Inflammatory macrophage treated with lipopolysaccharide for 1 hour (primary cell): ENCODE results near the gene MTA1.
A peak's percentile ranks its signal among the peaks of the same experiment; 100 is the strongest.

Source experiments
- DNase-seq, 2 donors: peaks; one replicate each; pipeline ENCODE4 v3.0.0-alpha.2; 2020 to 2022

MTA1 gene

DNA sequence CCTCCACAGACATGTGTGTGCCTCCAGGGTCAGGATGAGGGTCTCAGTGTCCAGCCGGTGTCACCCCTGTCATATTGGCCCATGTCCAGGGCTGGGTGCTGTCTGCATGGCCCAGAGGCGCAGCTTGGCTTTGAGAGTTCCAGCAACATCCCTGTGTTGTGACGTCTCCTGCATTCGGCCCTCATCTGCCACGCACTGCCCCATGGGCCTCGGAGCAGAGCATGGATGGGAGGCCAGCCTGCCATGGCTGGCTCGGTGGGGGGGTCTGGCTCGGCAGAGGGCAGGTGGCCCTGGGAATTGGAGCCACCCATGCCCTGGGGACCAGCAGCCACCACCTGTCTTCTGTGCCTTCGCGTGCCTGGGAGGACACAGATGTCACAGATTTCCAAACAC, 32.1 kb upstream of the MTA1 start:
- DNase-seq, result no peak

DNA sequence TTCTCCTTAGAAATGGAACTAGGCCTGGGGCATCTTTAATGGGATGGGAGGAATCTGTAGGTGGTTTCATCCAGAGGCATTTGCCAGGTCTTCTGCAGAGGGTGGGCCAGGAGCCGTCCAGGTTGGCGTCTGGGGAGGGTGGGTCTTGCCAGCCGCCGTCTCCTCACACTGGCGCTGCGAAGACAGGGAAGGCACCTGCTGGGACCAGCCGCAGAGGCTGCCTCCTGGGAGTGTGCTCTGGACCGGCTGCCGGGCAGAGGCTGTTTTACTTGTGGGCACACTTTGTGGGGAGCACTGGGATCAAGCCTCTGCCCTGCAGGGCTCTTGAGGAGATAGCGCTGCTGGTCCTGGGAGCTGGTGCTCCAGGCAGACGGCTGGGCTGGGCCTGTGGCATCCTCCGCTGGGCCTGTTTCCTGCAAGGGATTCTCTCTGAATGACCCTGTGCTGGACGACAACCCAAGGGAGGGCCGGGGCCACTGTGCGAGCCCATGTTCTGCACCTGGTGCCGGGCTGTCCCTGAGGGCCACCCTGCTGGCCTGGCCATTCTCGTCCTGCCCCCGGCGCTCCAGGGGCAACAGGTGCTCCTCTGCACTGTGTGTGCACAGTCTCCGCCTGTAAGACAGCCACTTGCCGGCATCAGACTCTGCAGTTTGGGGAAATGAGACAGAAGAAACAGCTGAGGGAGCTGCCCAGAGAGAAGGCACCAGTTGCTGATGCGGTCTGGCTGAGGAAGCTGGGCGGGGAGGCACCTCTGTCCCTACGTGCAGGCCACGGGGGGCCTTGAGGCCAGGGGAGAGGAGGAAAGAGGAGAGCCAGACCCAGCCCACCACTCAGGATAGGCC, 31.3 kb upstream of the MTA1 start:
- DNase-seq, result peak in 1 of 2 donors; percentile 25

- DNase-seq, result no peak
These were observed 30.7 kb upstream of the MTA1 start for GRCh38 chr14:105388976-105389375.

DNA sequence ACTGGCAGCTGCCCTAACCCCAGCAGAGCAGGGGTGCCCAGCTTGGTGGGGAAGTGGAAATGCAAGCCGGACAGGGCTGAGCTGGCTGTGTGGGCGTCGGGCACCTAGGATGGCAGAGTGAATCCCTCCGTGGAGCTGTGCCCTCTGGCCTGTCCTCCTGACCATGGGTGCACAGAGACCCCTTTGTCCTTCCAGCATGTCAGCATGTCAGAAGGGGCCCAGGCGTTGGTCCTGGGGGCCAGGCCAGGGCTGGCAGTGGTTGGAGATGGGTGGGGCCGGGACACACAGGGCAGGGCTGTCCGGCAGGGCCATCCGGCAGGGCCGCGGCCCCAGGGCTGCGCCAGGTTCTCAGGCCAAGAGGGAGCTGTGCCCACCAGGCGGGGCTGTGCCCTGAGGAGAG, 30.1 kb upstream of the MTA1 start:
- peak; percentile 20 to 36 for DNase-seq

- DNase-seq, result peak; percentile 31 to 43
These were observed 29.4 kb upstream of the MTA1 start for GRCh38 chr14:105389976-105390848.

GRCh38 chr14:105390849-105391500, 28.7 kb upstream of the MTA1 start:
- no peak for DNase-seq

DNA sequence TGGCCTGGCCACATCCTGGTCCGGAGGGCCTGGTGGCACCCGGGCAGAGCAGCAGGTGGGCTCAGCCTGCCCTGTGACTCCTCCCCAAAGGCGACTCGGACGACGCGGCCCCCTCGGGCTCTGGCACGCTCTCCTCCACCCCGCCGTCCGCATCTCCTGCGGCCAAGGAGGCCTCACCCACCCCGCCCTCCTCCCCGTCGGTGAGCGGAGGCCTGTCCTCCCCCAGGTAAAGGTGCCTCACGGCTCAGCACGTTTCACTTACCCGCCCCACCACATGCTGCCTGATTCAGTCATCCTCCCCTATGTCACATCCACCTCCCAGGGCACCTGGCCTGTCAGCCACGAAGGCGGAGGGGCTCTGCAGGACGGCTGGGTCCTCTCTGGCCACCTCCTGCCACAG, 28.1 kb upstream of the MTA1 start:
- DNase-seq, result no peak

DNA sequence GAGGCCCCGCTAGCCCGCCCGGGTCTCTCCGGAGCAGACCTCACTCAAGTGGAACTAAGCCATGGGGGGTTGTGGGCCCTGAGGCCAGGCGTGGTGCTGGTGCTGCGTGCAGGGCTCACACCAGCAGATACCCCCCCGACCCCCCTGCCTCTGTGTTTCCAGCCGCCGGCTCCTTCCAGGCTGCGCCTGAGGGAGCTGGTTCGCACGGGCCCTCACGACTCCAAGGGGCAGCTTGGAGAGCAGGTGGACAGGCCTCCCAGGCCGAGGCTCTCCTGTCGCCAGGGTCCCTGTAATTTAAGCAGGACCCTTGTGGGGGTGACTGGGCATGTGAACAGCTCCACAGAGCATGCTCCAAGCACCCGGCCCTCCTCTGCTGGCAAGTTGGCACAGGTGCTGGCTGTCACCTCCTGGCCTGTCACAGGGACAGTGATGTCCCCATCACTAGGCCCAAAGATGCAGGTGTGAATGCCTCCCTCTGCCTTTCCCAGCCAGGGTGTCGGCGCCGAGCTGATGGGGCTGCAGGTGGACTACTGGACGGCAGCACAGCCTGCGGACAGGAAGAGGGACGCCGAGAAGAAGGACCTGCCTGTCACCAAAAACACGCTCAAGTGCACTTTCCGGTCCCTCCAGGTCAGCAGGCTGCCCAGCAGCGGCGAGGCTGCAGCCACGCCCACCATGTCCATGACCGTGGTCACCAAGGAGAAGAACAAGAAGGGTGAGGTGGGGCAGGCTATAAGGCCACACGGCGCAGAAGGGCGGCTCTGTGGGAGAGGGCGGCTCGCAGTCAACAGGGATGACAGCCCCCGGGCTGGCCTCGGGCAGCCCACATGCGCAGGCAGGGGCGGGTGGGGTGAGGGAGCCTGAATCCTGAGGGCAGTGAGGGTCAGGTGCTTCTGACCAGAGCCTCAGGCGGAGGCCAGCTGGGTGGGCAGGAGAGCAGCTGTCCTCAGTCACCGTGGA, 27.2 kb upstream of the MTA1 start:
- DNase-seq, result no peak

DNA sequence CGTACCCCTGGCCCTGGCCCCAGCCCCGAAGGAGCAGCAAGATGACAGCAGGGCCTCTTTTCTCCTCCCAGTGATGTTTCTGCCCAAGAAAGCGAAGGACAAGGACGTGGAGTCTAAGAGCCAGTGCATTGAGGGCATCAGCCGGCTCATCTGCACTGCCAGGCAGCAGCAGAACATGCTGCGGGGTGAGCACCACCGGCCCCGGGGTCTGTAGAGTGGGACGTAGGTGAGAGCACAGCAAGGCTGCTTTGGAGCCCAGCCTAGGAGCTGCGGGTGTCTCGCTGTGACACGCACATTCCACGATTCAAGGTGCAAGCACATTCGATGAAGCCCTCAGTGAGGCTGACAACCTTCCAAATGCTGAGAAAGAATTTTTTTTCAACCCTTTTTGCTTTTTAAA, 26.5 kb upstream of the MTA1 start:
- no peak for DNase-seq

DNA sequence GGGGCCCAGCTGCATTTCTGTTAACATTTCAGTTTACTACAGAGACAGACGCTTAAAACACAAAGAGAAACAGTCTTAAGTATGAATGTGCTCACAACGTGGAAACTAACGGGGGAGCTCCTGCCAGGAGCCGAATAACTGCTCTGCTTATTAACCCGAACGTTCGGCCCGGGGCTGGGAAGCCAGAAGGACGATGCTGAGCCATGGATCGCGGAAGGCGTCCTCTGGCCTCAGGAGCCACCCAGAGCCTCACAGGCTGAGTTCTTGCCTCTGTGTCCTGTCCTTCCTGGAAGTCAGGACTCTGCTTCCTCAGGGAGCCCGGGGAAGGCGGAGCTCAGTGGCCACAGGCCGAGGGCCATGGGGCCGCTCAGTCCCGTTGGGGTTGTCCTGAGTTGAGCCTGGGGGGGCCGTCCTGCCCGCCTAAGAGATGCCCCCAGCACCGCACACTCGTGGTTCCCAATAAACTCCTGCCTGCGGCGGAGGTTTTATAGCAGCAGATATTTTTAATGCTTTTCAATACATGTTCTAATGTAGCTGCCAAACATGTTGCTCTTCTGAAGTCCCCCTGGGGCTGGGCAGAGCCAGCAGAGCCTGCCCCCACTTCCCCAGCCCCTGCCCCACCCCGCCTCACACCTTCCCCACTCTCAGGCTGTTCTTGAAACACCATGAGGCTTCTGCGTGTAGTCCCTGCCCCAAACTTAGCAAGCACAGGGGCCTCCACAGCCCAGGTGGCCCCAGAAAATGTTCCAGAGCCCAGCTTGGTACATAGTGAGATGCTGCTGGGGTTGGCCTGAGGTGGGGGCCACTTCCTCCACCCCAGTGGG, 24.7 kb upstream of the MTA1 start:
- no peak for DNase-seq

- no peak for DNase-seq
These were observed 24.1 kb upstream of the MTA1 start for GRCh38 chr14:105395538-105395854.

DNA sequence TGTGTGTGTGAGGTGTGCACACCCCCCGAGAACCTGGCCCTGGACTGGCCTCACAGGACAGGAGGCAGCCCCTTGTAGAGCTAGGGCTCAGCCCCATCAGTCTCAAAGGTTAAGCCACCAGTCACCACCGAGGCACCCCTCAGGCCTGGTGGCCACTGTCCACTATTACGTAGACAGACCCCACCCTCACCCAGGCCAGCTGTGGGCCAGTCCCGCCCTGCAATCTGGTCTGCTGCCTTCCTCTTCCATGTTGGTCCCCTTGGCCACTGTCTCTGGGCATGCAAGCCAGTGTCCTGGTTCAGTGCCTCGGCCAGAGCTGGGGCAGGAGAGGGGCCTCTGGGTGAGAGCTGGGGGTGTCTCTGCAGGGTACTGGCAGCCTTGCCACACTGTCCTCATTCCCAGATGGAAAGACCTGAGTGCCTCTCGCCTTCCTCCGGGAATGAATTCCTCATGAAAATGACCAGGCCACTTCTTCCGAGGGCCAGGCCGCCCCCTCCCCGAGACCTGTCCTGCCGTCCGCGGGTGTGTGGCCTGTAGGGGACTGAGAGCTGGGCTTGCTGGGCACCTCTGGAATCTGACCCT, 22.2 kb upstream of the MTA1 start:
- DNase-seq, result no peak

DNA sequence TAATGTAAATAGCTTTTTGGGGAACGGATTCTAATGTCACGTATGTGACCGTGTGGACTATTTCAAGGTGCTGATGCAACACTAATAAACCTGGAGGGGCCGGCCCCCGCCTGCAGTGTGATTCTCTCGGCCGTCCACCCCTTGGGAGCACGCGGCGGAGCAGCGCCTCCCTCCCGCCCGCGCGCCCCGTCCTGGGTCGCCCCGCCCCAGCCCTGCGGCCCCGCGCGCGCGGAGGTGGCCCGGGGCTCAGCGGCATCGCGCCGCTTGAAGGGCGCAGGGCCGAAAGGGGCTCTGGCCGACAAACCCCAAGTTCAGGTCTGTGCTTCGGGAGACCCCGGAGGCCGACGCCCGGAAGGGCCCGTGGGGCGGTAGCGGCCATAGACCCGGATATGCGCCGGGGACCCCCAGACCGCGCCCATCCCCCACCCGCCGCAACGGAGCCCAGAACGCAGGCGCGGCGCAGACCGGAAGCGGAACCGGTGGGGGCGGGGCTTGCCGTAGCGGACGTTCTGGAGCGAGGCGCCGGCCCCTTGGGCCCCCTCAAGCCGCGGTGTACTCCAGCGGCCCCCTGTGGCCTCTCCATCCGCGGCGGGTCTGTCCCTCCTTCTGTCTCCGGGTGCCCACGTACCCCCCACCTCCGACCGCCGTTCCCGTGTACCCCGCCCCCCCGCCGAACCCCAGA, 21.4 kb upstream of the MTA1 start, which contains the start of gene TEX22:
Gene TEX22 (plus strand): TSS at position 495 of the 682 bp plus-strand sequence. CDS start 803 bp downstream, outside the sequence.
- DNase-seq, result peak; percentile 62 to 89

- DNase-seq, result no peak
These were observed 20.7 kb upstream of the MTA1 start for GRCh38 chr14:105398726-105399465.

GRCh38 chr14:105399466-105399775, 20.2 kb upstream of the MTA1 start:
- DNase-seq, result no peak

GRCh38 chr14:105400016-105400415, 19.6 kb upstream of the MTA1 start:
- no peak for DNase-seq

DNA sequence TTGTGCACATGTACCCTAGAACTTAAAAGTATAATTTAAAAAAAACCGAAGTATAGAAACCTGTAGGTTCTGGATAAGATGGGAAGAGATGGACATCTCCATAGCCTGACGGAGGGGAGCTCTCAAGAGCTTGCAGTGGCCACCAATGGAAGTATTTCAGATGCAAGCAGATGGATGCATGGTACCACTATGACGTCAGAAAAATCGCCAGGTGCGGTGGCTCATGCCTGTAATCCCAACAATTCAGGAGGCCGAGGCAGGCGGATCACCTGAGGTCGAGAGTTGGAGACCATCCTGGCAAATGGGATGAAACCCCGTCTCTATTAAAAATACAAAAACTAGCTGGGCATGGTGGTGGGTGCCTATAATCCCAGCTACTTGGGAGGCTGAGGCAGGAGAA, 17.9 kb upstream of the MTA1 start:
- no peak for DNase-seq

DNA sequence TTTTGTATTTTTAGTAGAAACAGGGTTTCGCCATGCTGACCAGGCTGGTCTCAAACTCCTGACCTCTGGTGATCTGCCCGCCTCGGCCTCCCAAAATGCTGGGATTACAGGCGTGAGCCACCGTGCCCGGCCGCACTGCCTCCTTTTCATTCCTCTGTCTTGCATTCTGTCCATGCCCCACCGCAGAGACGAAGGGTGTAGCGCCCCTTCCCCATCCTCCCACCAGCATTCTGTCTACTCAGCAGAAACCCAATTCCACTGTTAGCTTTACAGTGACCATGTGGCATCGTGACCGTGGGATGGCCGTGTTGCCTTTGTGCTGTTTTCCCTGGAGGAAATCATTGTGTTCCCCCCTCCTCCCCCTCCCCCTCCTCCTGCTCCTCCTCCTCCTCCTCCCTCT, 11.0 kb upstream of the MTA1 start:
- DNase-seq, result no peak

DNA sequence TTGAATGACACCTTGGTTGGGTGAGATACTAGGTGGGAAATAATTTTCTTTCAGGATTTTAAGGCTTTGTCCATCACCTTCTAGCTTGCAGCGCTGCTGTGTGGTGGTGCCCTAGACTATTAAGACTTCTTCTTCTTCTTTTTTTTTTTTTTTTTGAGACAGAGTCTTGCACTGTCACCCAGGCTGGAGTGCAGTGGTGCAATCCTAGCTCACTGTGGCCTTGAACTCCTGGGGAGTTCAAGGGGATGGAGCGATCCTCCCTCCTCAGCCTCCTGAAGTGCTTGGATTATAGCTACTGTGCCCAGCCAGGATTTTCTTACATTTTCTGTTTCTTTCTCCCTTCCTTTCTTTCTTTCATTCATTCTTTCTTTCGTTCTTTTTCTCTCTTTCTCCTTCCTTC, 10.3 kb upstream of the MTA1 start:
- DNase-seq, result peak in 1 of 2 donors; percentile 22

DNA sequence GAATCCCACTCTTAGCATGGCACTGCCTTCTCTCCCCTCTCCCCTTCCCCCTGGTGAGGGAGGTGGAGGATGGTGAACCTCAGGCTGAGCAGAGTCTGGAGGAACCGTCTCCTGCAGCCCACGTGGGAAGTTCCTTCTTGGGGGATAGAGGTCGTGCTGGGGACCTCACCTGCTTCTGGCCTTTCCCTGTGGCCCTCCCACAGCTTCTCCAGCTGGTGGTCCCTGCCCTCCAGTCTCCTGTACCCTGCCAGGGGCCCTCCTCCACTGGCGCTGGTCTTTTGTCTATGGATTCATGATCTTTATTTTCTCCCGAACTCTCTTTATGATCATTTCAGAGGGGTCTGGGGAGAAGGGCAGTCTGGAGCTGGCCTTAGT, 9.0 kb upstream of the MTA1 start:
- DNase-seq, result no peak
